GM12865 (cell line): ENCODE data around the gene PRKAA1.
"Not testable (repeated sequence)": the region's sequence is repeated elsewhere in the genome, so short reads cannot be mapped to it uniquely, and the experiment has no call there.

Experiments
- DNase-seq: peaks from one replicate; pipeline ENCODE4 v3.0.0; 2010; ENCODE audit warnings: low read depth
- H3K4me3 ChIP-seq: 2 replicates; pipeline ENCODE4 v1.5.1; 2011; ENCODE audit warnings: mild to moderate bottlenecking, low read depth, low read length, control low read depth
- CTCF ChIP-seq: IDR thresholded peaks from 2 replicates; pipeline ENCODE4 v1.5.1; 2011; ENCODE audit warnings: low read length, control low read depth, low read depth, inconsistent platforms; ENCODE audit not compliant: insufficient read depth; ENCODE audit errors: missing control alignments

The PRKAA1 gene

GRCh38 chr5:40797273-40798011, 732 bp downstream of the PRKAA1 start:
- peak overlapping the region; percentile 63 for H3K4me3 ChIP-seq
- peak; percentile 84 for DNase-seq
- no peak for TF ChIP-seq CTCF

GRCh38 chr5:40796487-40796889, 1.7 kb downstream of the PRKAA1 start:
- H3K4me3 ChIP-seq, result peak overlapping the region; percentile 63
- no peak for TF ChIP-seq CTCF
- DNase-seq, result no peak

- H3K4me3 ChIP-seq, DNase-seq: not testable (repeated sequence)
These were observed 3.3 kb downstream of the PRKAA1 start for GRCh38 chr5:40794877-40795276.

- not testable (repeated sequence) for DNase-seq, H3K4me3 ChIP-seq
These were observed 3.8 kb downstream of the PRKAA1 start for GRCh38 chr5:40794340-40794739.

GRCh38 chr5:40792691-40793090, 5.5 kb downstream of the PRKAA1 start:
- DNase-seq, H3K4me3 ChIP-seq: not testable (repeated sequence)

- no peak overlapping the region for H3K4me3 ChIP-seq
- DNase-seq, result no peak
- no peak for TF ChIP-seq CTCF
These were observed 6.4 kb downstream of the PRKAA1 start for GRCh38 chr5:40791715-40792139.

- no peak for DNase-seq
- no peak overlapping the region for H3K4me3 ChIP-seq
- TF ChIP-seq CTCF, result no peak
These were observed 7.1 kb downstream of the PRKAA1 start for GRCh38 chr5:40790947-40791593.

GRCh38 chr5:40788941-40789340, 9.2 kb downstream of the PRKAA1 start:
- not testable (repeated sequence) for H3K4me3 ChIP-seq, DNase-seq

GRCh38 chr5:40787986-40788385, 10.2 kb downstream of the PRKAA1 start:
- TF ChIP-seq CTCF, result no peak
- DNase-seq, result no peak
- no peak overlapping the region for H3K4me3 ChIP-seq

GRCh38 chr5:40786664-40787063, 11.5 kb downstream of the PRKAA1 start:
- H3K4me3 ChIP-seq, DNase-seq: not testable (repeated sequence)
